NK-92 (cell line): ENCODE measurements around the gene RBM4B.
A peak's percentile ranks its signal among the peaks of the same experiment; 100 is the strongest.
"Not testable (repeated sequence)": the region's sequence is repeated elsewhere in the genome, so short reads cannot be mapped to it uniquely, and the experiment has no call there.

ENCODE experiments used
- DNase-seq: peaks from one replicate; lab custom pipeline; 2025; ENCODE audit not compliant: unreplicated experiment; lab: John Stamatoyannopoulos, UW

Gene RBM4B

GRCh38 chr11:66677599-66678375, at the start of gene RBM4B:
RBM4B (minus strand) TSS chr11:66677887; CDS start chr11:66677079, 808 bp downstream.
- peak; percentile 84 for DNase-seq

GRCh38 chr11:66725647-66726046, 48.0 kb upstream of the RBM4B start:
- DNase-seq, result no peak

- no peak for DNase-seq
Measured at GRCh38 chr11:66725114-66725513, 47.4 kb upstream of the RBM4B start.

- DNase-seq, result not testable (repeated sequence)
Measured at GRCh38 chr11:66724167-66724566, 46.5 kb upstream of the RBM4B start.

GRCh38 chr11:66723693-66724092, 46.0 kb upstream of the RBM4B start:
- no peak for DNase-seq

DNA sequence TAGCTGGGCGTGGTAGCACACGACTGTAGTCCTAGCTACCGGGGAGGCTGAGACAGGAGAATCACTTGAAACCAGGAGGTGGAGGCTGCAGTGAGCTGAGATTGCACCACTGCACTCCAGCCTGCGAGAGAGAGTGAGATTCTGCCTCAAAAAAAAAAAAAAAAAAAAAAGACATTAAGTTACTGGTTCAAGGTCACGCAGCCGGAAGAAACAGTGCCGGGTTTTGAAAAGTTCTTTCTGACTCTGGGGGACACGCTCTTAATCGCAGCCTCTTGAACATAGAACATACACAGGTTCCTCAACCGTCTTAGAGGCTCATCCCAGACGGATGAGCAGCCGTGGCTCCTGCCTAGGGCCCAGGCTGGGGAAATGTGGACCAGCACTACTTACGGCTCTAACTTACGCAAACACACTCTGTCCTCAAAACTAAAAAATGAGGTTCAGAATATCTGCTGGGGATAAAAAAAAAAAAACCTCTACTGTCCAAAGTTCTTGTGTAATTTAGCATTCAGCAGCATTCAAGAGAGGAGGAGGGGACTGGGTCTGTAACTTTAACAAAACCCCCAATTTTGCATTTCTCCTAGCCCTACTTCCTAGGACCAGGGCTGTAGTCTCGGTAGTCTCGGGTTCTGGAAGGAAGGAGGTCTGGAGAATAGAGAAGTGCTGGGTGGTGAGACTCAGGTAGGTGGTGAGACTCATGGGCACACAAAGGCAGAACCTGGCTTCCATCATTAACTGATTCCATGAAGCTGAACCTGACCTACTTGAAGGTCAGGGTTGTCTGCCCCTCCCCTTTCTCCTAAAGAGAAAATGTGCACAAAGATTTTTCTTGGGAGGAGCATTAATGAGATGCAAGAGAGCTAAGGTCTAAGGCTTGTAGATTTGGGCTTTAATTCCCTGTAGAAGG, 45.3 kb upstream of the RBM4B start:
- DNase-seq, result no peak

GRCh38 chr11:66721939-66722338, 44.3 kb upstream of the RBM4B start:
- DNase-seq, result no peak

DNA sequence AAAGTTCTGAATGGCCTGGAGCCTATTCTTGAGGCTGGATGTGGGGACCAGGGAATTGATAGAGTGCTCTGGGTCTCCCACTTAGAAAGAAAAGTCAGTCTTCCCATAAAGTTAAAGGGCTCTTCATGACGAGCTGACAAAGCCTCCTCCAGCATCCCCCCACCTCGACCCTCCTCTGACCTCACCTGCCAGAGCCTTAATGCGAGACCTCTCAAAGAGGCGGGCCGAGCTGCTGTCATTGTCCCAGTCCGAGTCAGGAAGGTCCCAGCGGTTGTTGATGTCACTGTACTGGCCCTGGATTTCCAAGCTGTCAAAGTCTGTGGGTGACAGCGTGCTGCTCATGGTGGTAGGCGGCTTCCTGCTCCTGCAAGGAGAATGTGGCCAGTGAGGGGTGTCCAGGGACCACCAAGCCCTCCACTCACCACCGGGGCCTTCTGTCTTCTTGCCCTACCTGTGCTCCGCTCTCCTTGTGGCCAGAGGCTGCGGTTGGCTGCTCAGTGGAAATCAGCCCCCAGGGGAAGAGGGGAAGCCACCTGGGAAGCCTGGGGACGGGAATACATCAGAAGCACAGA, 43.3 kb upstream of the RBM4B start:
- no peak for DNase-seq

DNA sequence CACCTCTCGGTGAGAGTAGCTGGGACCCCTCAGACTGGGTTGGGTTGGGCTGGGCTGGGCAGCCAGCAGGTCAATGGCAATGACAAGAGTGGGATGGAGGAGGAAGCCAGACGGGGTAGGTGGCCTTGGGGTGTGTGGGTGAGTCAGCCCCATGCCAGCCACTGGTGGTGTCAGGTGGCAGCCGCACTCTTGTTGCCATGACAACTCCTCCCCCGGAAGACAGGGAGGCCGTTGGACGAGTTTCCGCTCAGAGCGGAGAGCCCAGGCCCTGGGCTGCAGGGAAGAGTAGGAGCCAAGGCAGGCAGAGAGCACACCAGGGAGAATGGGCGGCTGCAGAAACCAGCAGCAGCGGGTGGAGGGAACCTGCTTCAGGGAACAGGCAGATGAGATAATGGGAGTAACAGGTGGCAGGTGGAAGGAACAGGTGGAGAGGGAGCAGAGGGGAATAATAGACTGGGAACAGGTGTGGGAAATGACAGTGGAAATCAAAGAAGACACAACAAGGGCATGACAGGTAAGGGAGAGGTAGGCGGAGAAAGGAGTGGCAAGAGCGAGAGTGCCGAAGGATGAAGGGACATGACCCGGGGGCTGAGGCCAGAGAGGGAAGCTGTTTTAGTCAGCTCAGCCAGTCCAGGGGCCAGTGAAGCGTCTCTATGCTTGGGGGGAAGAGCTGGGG, 42.7 kb upstream of the RBM4B start:
- no peak for DNase-seq

GRCh38 chr11:66719111-66719872, 41.6 kb upstream of the RBM4B start:
- DNase-seq, result no peak

GRCh38 chr11:66718320-66718971, 40.8 kb upstream of the RBM4B start:
- no peak for DNase-seq

DNA sequence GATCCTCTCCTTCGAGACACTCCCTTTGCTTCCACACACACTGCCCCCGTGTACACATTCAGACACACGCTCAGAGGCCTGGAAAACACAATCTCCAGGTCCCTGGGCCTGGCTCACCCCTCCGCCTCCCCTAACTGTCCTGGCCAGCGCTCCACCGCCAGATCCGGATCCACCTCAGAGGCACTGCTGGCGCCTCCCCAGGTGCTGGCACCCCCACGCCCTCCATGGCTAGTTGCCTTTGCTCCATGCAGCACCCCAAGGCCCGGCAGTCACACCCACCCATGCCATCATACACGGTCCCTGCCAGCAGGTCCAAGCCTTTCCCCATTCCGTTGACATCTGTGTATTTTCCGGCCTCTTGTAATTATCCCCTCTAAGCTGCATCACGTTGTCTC, 40.2 kb upstream of the RBM4B start:
- no peak for DNase-seq

- no peak for DNase-seq
Measured at GRCh38 chr11:66716996-66717395, 39.3 kb upstream of the RBM4B start.

GRCh38 chr11:66715346-66716085, 37.8 kb upstream of the RBM4B start:
- DNase-seq, result no peak

DNA sequence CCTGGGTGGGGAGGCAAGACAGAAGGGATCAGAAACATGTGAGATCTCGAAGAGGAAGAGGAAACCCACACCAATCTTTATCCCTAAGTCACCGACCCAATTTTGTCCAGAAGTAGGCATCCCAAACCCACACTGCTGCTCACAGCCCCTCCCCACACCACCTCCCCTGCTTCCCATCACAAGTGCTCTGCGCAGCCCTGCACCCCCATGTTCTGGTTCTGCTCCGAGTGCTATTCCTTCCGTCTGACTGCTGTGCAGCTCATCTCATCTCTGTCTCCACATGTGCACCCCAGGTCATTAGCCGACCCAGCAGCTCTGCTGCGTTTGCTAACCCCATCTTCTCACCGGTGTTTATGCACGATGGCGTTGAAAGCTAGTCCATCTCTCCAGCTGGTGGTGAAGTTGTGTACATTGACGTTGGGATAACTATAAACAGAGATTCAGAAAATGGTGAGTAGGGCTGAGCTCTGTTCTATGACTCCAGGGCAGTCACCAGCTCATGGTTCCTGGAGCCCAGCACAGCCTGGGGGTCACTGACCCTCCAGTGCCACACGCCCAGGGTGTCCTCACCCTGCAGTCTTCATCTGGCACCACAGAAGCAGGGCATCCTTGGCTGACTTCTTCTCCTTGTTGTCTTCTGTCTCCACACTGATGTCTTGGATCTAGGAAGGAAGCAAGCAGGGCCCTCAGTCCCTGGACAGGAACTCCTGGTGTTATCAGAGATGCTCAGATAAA, 36.2 kb upstream of the RBM4B start:
- no peak for DNase-seq

GRCh38 chr11:66710384-66710930, 32.8 kb upstream of the RBM4B start:
- DNase-seq, result no peak

DNA sequence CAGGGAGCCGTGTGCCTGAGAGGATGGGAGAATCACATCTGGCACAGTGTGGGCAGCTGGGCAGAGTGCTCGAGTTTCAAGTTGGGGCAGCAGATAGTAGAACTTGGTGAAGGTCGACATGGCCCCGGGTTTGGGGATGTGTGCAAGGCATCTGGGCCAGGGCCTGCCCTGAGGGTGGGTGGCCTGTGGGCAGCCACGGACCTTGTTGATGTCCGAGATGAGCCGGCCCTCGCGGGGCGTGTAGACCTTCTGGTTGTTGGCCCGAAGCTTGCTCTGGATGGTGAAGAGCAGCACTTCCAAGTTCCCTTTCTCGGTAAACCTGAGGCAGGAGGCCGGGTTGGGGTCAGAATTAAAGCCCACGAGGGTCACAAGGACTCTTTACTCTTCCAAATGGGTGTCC, 31.0 kb upstream of the RBM4B start:
- no peak for DNase-seq

DNA sequence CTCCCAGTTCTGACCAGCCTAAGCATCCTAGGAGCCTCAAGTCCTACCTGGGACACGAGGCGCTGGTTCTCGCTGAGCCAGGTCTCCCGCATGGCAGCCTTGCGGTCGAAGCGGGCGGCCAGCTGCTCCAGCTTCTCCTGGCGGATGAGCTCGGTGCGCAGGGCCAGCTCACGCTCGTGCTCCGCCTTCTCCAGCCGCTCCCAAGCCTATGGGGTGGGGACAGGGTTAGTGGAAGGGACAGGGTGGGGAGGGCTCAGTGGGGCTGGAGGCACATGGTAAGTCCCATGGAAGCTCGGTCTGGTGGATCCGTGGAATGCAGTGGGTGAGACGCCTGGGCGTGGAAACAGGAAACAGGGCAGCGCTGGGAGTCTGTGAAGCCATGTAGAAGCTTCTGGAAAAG, 30.4 kb upstream of the RBM4B start:
- no peak for DNase-seq
